Measurements from ENCODE around the gene MAFF. TPM values are rescaled to one million over a fixed set of nuclear protein-coding genes. Genes with fewer than 3 reads are reported as not detected.

Gene MAFF
- total RNA-seq, 4 donors from 2014 or later, result 68.1 to 110 (median 96.8) TPM

- no peak overlapping the region for H3K27ac ChIP-seq
- WGBS, 2 donors, result 94 to 96% methylated on average over 5 of the region's 5 CpGs
- DNase-seq (ENCODE audit: low spot score in 2 of 2), result no peak
- no peaks in the 10 kb centered on the region for H3K9me3 ChIP-seq
- no peak for TF ChIP-seq POLR2A (IDR thresholded peaks at IDR 0.05)
- no peak for TF ChIP-seq CTCF (IDR thresholded peaks at IDR 0.05)
- TF ChIP-seq EP300 (IDR thresholded peaks at IDR 0.05), result no peak
- peaks cover 0 to 17% (median 3%) of the 10 kb centered on the region in 4 donors for H3K4me1 ChIP-seq
- H3K27me3 ChIP-seq, result no peaks in the 10 kb centered on the region
- H3K36me3 ChIP-seq, result peaks cover 0 to 40% (median 0%) of the 10 kb centered on the region in 3 donors
- H3K4me3 ChIP-seq, result no peak overlapping the region
Observed at GRCh38 chr22:38170469-38170868, 31.3 kb upstream of the MAFF start.

- Histone ChIP-seq H3K4me1 (peaks cover 0 to 21% (median 4%) of the 10 kb centered on the region in 4 donors), H3K27ac (peak overlapping the region in 3 of 4 donors; percentile 11 to 75 (median 42)), H3K36me3 (peaks cover 0 to 23% (median 0%) of the 10 kb centered on the region in 3 donors)
Observed at GRCh38 chr22:38171927-38172831, 29.6 kb upstream of the MAFF start.

GRCh38 chr22:38172832-38173640 is 28.8 kb upstream of the MAFF start:
- H3K27me3 ChIP-seq, result no peaks in the 10 kb centered on the region
- no peaks in the 10 kb centered on the region for H3K9me3 ChIP-seq
- peak in 1 of 2 donors; percentile 34 for DNase-seq (ENCODE audit: low spot score in 2 of 2)
- peaks cover 0 to 14% (median 0%) of the 10 kb centered on the region in 3 donors for H3K36me3 ChIP-seq
- H3K4me3 ChIP-seq, result no peak overlapping the region
- H3K4me1 ChIP-seq, result peaks cover 0 to 30% (median 11%) of the 10 kb centered on the region in 4 donors
- TF ChIP-seq EP300 (IDR thresholded peaks at IDR 0.05) (peak; percentile 50 to 85), POLR2A (IDR thresholded peaks at IDR 0.05) (no peak)
- H3K27ac ChIP-seq, result peak overlapping the region in 3 of 4 donors; percentile 1 to 75 (median 11)
- 46 to 55% methylated on average over 16 of the region's 16 CpGs for WGBS, 2 donors

More at GRCh38 chr22:38171927-38172831, 29.6 kb upstream of the MAFF start:
- Histone ChIP-seq H3K27me3 (no peaks in the 10 kb centered on the region), H3K9me3 (no peaks in the 10 kb centered on the region), H3K4me3 (no peak overlapping the region)
- WGBS, 2 donors, result 59 to 65% methylated on average over 16 of the region's 16 CpGs
- DNase-seq (ENCODE audit: low spot score in 2 of 2), result no peak
- TF ChIP-seq CTCF (IDR thresholded peaks at IDR 0.05) (no peak), POLR2A (IDR thresholded peaks at IDR 0.05) (no peak), EP300 (IDR thresholded peaks at IDR 0.05) (no peak)

- no peak for DNase-seq (ENCODE audit: low spot score in 2 of 2)
- Histone ChIP-seq H3K4me3 (no peak overlapping the region), H3K9me3 (no peaks in the 10 kb centered on the region), H3K27me3 (no peaks in the 10 kb centered on the region), H3K36me3 (peaks cover 0 to 10% (median 0%) of the 10 kb centered on the region in 3 donors), H3K4me1 (peaks cover 0 to 35% (median 13%) of the 10 kb centered on the region in 4 donors), H3K27ac (peak overlapping the region in 2 of 4 donors; percentile 1 to 75)
- 94 to 96% methylated on average over 4 of the region's 4 CpGs for WGBS, 2 donors
- no peak for TF ChIP-seq EP300 (IDR thresholded peaks at IDR 0.05)
- TF ChIP-seq CTCF (IDR thresholded peaks at IDR 0.05), result no peak
- no peak for TF ChIP-seq POLR2A (IDR thresholded peaks at IDR 0.05)
Observed at GRCh38 chr22:38173641-38173906, 28.2 kb upstream of the MAFF start.

- Histone ChIP-seq H3K36me3 (no peaks in the 10 kb centered on the region), H3K27ac (peak overlapping the region in 1 of 4 donors; percentile 94), H3K4me3 (no peak overlapping the region), H3K4me1 (peaks cover 0 to 40% (median 14%) of the 10 kb centered on the region in 4 donors), H3K27me3 (no peaks in the 10 kb centered on the region), H3K9me3 (no peaks in the 10 kb centered on the region)
- TF ChIP-seq CTCF (IDR thresholded peaks at IDR 0.05) (no peak), POLR2A (IDR thresholded peaks at IDR 0.05) (no peak), EP300 (IDR thresholded peaks at IDR 0.05) (no peak)
- DNase-seq (ENCODE audit: low spot score in 2 of 2), result no peak
- 81 to 85% methylated on average over 14 of the region's 14 CpGs for WGBS, 2 donors
Observed at GRCh38 chr22:38174626-38175025, 27.2 kb upstream of the MAFF start.
